ENCODE results near the gene CMSS1.

DNA sequence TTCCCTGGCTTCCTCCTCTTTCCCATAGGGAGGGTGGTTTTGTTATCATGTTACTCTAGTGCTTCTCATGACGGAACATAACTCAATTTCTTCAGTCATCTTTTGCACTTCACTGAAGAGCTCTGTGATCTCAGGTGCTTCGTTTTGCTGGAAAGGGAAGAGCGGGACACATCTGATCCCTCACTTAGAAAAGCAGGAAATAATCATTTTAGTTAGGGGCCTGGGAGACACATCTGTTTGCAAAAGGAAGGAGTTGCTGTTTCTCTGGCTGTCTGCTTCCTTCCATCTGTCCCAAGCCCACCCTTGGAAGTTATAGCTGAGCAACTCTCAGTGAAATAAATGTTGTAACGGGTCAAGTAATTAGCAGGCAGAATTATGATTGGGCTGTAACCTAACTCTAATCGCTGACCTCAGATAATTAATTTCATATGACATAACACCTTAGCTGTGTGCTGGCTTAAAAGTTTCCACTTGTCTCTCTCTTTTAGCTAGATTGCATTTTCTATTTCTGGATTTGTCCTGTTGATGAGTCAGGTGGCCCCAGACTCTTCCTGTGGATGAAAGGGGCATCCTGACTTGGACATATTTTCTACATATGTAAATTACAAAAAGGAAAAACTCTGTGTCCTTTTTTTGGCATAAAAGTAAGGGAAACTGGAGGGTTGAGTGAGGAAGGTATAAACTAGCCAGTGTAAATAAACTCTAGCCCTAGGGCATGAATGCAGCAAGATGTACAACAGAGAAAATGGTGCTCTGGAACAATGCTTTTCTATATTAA is 307.7 kb downstream of the CMSS1 start:
- TF ChIP-seq RXRA (CRISPR knock-in tag; IDR thresholded peaks at IDR 0.05), result no peak
- TF ChIP-seq, protein P1, sequence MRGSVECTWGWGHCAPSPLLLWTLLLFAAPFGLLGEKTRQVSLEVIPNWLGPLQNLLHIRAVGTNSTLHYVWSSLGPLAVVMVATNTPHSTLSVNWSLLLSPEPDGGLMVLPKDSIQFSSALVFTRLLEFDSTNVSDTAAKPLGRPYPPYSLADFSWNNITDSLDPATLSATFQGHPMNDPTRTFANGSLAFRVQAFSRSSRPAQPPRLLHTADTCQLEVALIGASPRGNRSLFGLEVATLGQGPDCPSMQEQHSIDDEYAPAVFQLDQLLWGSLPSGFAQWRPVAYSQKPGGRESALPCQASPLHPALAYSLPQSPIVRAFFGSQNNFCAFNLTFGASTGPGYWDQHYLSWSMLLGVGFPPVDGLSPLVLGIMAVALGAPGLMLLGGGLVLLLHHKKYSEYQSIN (CRISPR knock-in tag; IDR thresholded peaks at IDR 0.05; ENCODE audit: borderline replicate concordance), result no peak
- TF ChIP-seq ZBTB21 (CRISPR knock-in tag; IDR thresholded peaks at IDR 0.05), result no peak
- TF ChIP-seq MTA1 (CRISPR knock-in tag; IDR thresholded peaks at IDR 0.05; ENCODE audit: borderline replicate concordance), result no peak
- TF ChIP-seq, protein P2, sequence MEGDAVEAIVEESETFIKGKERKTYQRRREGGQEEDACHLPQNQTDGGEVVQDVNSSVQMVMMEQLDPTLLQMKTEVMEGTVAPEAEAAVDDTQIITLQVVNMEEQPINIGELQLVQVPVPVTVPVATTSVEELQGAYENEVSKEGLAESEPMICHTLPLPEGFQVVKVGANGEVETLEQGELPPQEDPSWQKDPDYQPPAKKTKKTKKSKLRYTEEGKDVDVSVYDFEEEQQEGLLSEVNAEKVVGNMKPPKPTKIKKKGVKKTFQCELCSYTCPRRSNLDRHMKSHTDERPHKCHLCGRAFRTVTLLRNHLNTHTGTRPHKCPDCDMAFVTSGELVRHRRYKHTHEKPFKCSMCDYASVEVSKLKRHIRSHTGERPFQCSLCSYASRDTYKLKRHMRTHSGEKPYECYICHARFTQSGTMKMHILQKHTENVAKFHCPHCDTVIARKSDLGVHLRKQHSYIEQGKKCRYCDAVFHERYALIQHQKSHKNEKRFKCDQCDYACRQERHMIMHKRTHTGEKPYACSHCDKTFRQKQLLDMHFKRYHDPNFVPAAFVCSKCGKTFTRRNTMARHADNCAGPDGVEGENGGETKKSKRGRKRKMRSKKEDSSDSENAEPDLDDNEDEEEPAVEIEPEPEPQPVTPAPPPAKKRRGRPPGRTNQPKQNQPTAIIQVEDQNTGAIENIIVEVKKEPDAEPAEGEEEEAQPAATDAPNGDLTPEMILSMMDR (CRISPR knock-in tag; IDR thresholded peaks at IDR 0.05), result no peak
- TF ChIP-seq, protein P3, sequence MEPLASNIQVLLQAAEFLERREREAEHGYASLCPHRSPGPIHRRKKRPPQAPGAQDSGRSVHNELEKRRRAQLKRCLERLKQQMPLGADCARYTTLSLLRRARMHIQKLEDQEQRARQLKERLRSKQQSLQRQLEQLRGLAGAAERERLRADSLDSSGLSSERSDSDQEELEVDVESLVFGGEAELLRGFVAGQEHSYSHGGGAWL (CRISPR knock-in tag; IDR thresholded peaks at IDR 0.05), result no peak
- TF ChIP-seq NFIC (IDR thresholded peaks at IDR 0.05; ENCODE audit: low read length), result no peak

Data from HepG2 (cell line).